B cell (primary cell): ENCODE data around the gene PRKCZ.

Source experiments
- CTCF ChIP-seq: fragments of 200-600 bp; IDR thresholded peaks from one replicate; pipeline ENCODE4 v1.8.0; 2022; ENCODE audit warnings: antibody characterized with exemption, mild to moderate bottlenecking
- EZH2 ChIP-seq: IDR thresholded peaks from 2 replicates; pipeline ENCODE4 v1.6.1; 2012; ENCODE audit warnings: borderline replicate concordance, low read depth, mild to moderate bottlenecking, moderate library complexity, low read length; ENCODE audit not compliant: insufficient read depth, poor library complexity, severe bottlenecking

- TF ChIP-seq CTCF, result no peak
- TF ChIP-seq EZH2, result no peak
Observed at GRCh38 chr1:2181752-2182151, 131.5 kb downstream of the PRKCZ start.
